Right cardiac atrium (tissue), 5 donors: ENCODE data around the gene AMY2A. TPM values are rescaled to one million over a fixed set of nuclear protein-coding genes. Genes with fewer than 3 reads are reported as not detected.
"Not testable (repeated sequence)": the region's sequence is repeated elsewhere in the genome, so short reads cannot be mapped to it uniquely, and the experiment has no call there.

ENCODE experiments used
- ATAC-seq, 2 donors: fragments of 200-7000 bp; cut with Tn5 transposase; one replicate each; pipeline versions ENCODE4 v1.8.0 to v1.9.1; 2020; ENCODE audit warnings: moderate library complexity in 2 of 2, mild to moderate bottlenecking in 1 of 2
- DNase-seq, 3 donors: peaks; one replicate each; pipeline ENCODE4 v3.0.0-alpha.2; 2020
- H3K27ac ChIP-seq: one replicate; pipeline ENCODE4 v1.5.1; 2013; ENCODE audit warnings: mild to moderate bottlenecking, low read length, control low read depth, moderate library complexity
- H3K27me3 ChIP-seq: one replicate; pipeline ENCODE4 v1.6.1; 2013; ENCODE audit not compliant: control insufficient read depth, insufficient read depth
- H3K4me1 ChIP-seq: one replicate; pipeline ENCODE4 v1.6.1; 2013; ENCODE audit warnings: low read length; ENCODE audit not compliant: control insufficient read depth, insufficient read depth
- H3K4me3 ChIP-seq: one replicate; pipeline ENCODE4 v1.5.1; 2013; ENCODE audit warnings: low read length, control low read depth
- H3K9me3 ChIP-seq: one replicate; pipeline ENCODE4 v1.6.1; 2013; ENCODE audit warnings: low read length; ENCODE audit not compliant: control insufficient read depth
- WGBS: extraction: QIAGEN DNeasy Blood & Tissue Kit; methylation state at CpG from one replicate; pipeline ENCODE4 v1.1.7; 2013; 5-methylcytosine and 5-hydroxymethylcytosine counted together
- intact Hi-C, 4 donors: fragments of 100-400 bp; cut with DNase I; formaldehyde crosslinking; loops; one replicate each; pipeline versions ENCODE4 v1.11.0 to v1.14.0; 2022 to 2023
- polyA plus RNA-seq: library from polyadenylated mRNA; stranded (reverse); fragments of 200-250 nt; gene quantifications from one replicate; pipeline ENCODE4 v1.2.3, GENCODE V29; 2013
- total RNA-seq, 4 donors: library from RNA; stranded (reverse); fragmentation: NEBNext Ultra II Directional; extraction: Animal tissue kit (Norgen Biotek cat#: 25700); gene quantifications; one replicate each; pipeline ENCODE4 v1.2.1, GENCODE V29; 2021
- donor health status: healthy with polysubstance abuse.
- donor health status: DM: no; HTN: yes; CAD: no.
- donor health status: DM: no; HTN: no; CAD: no.
- donor health status: DM: no; HTN: yes; CAD: no; lungs with severe emphysema.
- donor health status: DM: yes; HTN: yes; CAD: no.

Gene AMY2A
- total and polyA plus RNA-seq, 5 donors = 0.36 TPM; not detected in 4

GRCh38 chr1:103643908-103644307 lies 26.7 kb downstream of the AMY2A start:
- ATAC-seq, intact Hi-C loops, H3K9me3 ChIP-seq, H3K4me1 ChIP-seq, DNase-seq, H3K27me3 ChIP-seq, H3K27ac ChIP-seq, H3K4me3 ChIP-seq: not testable (repeated sequence)
- no CpG with 5 or more reads among the region's 3 CpGs for WGBS

GRCh38 chr1:103650305-103650704 lies 33.1 kb downstream of the AMY2A start:
- H3K27me3 ChIP-seq, H3K27ac ChIP-seq, DNase-seq, intact Hi-C loops, H3K4me3 ChIP-seq, H3K9me3 ChIP-seq, H3K4me1 ChIP-seq, ATAC-seq: not testable (repeated sequence)
- WGBS = no CpG with 5 or more reads among the region's 3 CpGs

GRCh38 chr1:103650889-103651288 lies 33.7 kb downstream of the AMY2A start:
- H3K9me3 ChIP-seq, H3K4me3 ChIP-seq, H3K27me3 ChIP-seq, H3K4me1 ChIP-seq, H3K27ac ChIP-seq, intact Hi-C loops, DNase-seq, ATAC-seq: not testable (repeated sequence)
- WGBS = no CpG with 5 or more reads among the region's 4 CpGs

GRCh38 chr1:103654133-103654532 lies 36.9 kb downstream of the AMY2A start:
- H3K9me3 ChIP-seq, H3K27me3 ChIP-seq, H3K4me3 ChIP-seq, intact Hi-C loops, DNase-seq, H3K4me1 ChIP-seq, H3K27ac ChIP-seq: not testable (repeated sequence)
- peak in 1 of 2 donors; percentile 28 for ATAC-seq
- no CpG with 5 or more reads among the region's 6 CpGs for WGBS

GRCh38 chr1:103655460-103655859 lies 38.2 kb downstream of the AMY2A start, which contains the start of gene AMY1A:
AMY1A (plus strand) TSS chr1:103655760; CDS start chr1:103656331, 571 bp downstream.
- H3K4me3 ChIP-seq, ATAC-seq, H3K9me3 ChIP-seq, intact Hi-C loops, H3K27ac ChIP-seq, DNase-seq, H3K4me1 ChIP-seq, H3K27me3 ChIP-seq: not testable (repeated sequence)
- WGBS = no CpG with 5 or more reads among the region's 5 CpGs

Other genes starting within 250 kb of the AMY2A start
- 10 to 100 TPM; 23.9 to 31.7 (median 27.0) TPM for gene RNPC3, start 91.7 kb upstream of the AMY2A start, total RNA-seq
- gene RNPC3, start 91.7 kb upstream of the AMY2A start, polyA plus RNA-seq = 26.9 TPM
- gene AMY2B, start 45.8 kb upstream of the AMY2A start, total RNA-seq = 10 to 100 TPM; 27.4 to 43.7 (median 37.4) TPM
- gene AMY2B, start 45.8 kb upstream of the AMY2A start, polyA plus RNA-seq = 20.8 TPM
- not detected for gene AMY1A, start 38.3 kb downstream of the AMY2A start, total RNA-seq
- gene AMY1A, start 38.3 kb downstream of the AMY2A start, polyA plus RNA-seq = not detected
- gene AMY1B, start 78.8 kb downstream of the AMY2A start, total RNA-seq = not detected
- not detected for gene AMY1B, start 78.8 kb downstream of the AMY2A start, polyA plus RNA-seq
- gene AMY1C, start 132.5 kb downstream of the AMY2A start, total RNA-seq = not detected
- gene AMY1C, start 132.5 kb downstream of the AMY2A start, polyA plus RNA-seq = not detected